C1 segment of cervical spinal cord (tissue), 14 donors: ENCODE measurements around the gene PPP1R14D.
A peak's percentile ranks its signal among the peaks of the same experiment; 100 is the strongest.

Experiments used
- DNase-seq, 14 donors: peaks; one replicate each; lab custom pipeline; 2025; lab: John Stamatoyannopoulos, UW

The PPP1R14D gene

DNA sequence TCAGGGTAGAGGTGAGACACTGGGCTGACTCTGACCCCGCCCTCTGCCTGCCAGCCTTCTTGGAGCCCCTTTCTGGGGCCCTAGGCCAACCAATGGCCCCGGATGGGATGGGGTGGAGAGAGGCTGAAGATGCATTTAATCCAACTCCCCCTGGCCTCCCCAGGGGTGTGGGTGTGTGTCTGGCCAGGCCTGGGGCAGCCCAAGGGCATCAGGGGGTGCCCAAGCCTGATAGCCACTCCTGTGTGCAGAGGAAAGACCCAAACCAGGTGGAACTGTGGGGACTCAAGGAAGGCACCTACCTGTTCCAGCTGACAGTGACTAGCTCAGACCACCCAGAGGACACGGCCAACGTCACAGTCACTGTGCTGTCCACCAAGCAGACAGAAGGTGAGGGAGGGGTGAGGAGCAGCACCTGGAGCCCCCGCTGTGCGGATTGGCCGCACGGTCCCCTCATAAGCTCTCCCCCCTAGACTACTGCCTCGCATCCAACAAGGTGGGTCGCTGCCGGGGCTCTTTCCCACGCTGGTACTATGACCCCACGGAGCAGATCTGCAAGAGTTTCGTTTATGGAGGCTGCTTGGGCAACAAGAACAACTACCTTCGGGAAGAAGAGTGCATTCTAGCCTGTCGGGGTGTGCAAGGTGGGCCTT lies 24.9 kb upstream of the PPP1R14D start:
- no peak for DNase-seq

DNA sequence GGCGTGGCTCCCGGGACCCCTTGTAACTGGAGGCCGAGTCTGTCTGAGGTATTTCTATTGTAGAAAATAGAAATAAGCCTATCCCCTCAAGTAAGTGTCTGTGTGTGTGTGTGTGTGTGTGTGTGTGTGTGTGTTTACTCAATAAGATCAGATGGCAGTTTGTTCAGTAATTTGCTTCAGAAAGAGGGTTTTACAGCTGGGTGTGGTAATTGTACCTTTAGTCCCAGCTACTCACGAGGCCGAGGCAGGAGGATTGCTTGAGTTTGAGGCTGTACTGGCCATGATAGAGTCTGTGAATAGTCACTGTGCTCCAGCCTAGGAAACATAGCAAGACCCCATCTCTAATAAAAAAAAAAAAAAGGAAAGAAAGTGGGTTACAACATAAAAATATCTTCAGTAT lies 24.0 kb upstream of the PPP1R14D start:
- no peak for DNase-seq

DNA sequence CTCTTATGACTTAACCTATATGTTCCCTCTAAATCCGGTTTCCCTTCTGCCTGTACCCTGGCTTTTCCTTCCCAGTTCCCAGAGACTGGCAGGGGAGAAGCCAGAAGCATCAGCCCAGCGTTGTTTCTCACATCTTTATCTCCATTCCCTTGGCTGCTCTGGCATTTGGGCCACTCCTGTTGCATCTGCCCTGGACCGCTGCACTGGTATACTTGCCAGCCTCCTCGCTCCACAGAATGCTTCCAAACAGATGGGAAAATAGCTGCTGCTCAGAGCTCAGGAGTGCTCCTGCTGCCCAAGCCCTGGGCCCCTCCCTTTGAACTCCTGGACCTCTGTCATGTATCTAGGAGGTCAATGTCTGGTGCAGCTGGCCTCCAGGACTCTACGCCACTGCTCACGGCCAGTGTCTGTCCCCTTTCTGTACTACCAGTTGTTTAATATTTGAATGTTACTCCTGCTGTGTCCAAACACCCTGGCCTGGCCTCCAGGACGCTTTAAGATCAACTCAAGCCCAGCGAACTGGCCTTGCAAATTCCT lies 22.1 kb upstream of the PPP1R14D start:
- DNase-seq, result no peak

DNA sequence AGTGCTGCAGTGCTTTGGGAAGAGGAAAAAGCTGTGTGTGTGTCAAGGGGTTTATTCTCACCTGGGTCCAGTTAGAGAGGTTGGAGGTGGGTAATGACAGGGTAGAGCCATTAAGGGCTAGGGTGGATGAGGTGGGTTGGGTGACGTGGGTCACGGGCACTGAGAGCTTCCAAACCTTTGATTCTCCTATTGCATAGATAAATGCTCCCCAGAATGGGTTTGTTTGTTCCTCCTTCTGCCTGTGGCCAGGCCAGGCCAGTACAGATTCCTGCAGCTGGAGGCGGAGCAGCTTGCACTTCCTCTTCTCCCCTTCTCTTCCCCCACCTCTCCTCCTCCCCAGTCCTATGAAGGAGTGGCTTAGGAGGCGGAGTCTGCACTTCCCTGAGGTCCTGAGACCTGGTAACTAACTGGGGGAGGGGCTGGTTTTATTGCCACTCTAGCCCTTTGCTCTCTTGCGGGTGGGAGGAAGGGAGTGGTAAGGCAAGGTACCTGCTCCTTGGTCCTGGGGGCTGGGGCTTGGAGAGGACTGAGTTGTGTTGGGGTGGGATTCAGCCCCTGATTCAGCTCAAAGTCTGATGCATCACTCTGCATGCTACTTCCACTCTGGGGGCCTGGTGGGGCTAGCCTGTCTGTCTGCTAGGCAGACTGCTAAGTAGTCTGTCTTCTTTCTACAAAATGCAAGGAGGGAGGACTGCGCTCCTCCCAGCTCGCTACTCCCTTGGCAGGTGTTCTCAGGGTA lies 18.9 kb upstream of the PPP1R14D start:
- peak in 8 of 14 donors; percentile 9 to 37 (median 14) for DNase-seq

DNA sequence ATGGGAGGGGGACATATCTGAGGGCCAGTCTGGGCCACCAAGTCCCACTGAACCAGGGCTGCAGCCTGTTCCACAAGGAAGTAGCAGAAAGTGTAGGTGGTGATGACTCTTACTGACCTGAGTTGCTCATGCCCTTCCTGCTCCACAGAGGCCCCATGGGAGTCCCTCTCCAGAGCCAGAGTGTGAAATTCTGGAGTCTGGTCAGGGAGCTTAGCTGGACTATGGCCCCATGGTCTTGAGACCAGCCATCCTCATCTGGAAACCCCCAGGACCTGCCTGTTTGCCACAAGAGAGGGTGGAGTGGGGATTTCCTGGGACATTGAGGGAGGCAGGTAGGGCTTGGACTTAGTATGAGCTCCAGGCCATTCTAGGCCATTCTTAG lies 18.3 kb upstream of the PPP1R14D start:
- DNase-seq, result no peak

DNA sequence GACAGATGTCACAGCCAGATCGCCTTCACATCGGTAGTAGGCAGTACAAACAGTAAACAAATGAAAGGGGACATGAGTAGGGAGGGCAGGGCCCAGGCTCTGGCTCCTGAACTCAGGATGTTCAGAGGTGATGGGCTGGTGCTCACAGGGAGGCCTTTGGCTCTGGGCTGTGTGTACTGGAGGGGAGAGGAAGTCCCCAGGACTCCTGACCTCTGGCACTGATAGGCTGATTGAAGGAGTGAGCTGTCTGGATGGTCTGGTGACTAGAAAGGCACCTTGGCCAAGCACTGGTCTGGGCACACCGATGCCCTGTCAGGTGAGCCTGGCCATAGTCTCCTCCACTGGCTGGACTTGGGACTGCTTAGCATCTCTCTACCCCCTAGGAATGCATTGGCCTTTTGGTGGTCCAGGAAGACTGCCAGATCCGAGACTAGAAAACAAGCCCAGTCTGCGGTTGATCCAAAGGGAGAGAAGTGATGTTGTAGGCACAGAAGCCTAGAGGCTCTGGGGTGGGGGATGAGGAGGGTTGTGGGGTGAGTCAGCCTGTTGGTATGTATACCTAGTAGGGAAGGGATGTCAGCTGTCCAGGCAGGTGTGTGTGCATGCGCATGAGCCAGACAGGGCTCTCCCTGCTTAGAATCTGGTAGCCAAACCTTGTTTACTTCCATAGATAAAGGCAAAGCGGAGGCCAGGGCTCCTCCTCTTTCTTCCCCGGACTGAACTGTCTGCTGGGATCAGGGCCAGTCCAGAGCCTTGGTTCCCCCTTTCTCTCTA lies 17.2 kb upstream of the PPP1R14D start:
- no peak for DNase-seq

DNA sequence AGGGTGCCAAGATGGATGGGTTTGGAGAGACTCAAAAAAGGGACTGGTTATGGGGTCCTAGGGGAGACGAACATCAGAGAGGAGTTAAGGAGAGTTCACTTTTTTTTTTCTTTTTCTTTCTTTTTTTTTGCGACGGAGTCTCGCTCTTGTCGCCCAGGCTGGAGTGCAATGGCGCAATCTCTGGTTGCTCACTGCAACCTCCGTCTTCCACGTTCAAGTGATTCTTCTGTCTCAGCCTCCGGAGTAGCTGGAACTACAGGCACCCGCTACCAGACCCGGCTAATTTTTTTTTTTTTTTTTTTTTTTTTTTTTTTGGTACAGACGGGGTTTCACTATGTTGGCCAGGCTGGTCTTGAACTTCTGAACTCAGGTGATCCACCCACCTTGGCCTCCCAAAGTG lies 16.5 kb upstream of the PPP1R14D start:
- DNase-seq, result no peak

DNA sequence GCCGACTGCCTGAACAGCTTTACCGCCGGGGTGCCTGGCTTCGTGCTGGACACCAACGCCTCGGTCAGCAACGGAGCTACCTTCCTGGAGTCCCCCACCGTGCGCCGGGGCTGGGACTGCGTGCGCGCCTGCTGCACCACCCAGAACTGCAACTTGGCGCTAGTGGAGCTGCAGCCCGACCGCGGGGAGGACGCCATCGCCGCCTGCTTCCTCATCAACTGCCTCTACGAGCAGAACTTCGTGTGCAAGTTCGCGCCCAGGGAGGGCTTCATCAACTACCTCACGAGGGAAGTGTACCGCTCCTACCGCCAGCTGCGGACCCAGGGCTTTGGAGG lies 16.2 kb upstream of the PPP1R14D start:
- no peak for DNase-seq

DNA sequence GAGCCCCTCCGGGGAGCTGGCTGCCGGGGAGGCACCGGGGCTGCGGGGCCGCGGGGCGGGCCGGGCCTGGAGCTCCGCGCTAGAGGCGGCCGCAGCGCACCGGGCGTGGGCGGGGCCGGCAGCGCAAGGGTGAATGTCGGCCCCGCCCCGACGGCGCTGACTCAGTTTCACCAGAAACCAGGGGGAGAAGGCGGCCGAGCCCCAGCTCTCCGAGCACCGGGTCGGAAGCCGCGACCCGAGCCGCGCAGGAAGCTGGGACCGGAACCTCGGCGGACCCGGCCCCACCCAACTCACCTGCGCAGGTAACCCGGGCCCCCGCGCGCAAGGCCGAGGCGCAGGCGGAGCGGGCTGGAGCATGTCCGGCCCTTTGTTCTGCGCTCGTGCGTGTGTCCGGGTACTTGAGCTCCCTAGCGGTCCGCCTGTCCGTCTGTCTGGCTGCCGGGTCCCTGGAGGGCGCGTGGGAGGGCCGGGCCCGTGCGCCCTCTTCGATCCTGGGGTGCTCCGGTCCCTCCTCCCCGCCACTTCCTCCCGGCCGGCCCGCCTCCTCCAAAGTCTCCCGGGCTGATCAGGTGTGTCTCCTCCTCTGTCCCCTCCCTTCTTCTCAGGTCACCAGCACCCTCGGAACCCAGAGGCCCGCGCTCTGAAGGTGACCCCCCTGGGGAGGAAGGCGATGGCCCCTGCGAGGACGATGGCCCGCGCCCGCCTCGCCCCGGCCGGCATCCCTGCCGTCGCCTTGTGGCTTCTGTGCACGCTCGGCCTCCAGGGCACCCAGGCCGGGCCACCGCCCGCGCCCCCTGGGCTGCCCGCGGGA lies 15.6 kb upstream of the PPP1R14D start, which contains the start of gene SPINT1:
TSS of gene SPINT1 (plus strand) at position 164 of the 811 bp plus-strand sequence. CDS start at position 671, 507 bp downstream.
- peak in 1 of 14 donors; percentile 29 for DNase-seq

DNA sequence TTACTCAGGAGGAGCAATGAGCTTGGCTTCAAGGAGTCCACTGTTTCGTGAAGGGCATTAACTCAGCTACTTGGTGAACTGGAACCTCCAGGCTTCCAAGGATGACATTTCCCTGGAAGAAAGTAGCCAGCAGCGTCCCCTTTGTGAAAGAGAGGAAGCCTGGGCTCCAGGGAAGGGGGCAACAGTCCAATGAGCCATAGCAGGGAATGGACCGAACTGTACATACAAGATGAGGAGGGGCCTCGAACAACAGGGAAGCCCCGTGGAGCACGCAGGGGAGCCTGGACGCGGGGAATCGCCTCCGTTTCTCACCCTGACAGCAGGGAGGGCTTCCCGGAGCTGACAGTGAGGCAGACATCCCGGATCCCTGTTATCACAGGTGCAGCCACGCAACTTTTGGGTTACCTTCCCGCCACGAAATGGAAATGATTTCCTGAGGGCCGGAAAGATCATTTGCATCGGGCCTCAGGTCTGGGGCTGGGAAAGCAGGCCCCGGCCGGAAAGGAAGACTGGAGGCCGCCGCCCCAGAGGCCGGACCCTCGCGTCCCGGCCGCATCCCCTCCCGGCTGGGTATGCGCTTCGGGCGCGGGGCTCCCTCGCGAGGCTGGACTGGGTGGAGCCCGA lies 14.9 kb upstream of the PPP1R14D start:
- DNase-seq, result no peak

DNA sequence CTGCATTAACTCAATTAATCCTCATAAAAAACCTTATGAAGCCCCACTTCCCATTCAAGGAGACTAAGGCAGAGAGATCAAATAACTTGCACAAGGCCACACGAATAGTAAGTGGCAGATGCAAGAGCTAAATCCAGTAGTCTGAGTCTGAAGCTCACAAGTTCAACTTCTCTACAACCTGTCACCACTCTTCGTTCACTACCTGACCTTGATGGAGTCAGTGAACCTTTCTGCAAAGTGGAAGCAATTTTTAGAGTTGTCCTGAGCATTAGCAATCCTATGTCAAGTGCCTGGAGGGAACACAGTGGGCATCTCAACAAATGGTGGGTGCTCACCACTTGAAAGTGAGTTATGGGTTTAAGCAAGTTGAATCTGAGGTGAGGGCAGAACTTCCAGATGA lies 13.2 kb upstream of the PPP1R14D start:
- DNase-seq, result no peak

DNA sequence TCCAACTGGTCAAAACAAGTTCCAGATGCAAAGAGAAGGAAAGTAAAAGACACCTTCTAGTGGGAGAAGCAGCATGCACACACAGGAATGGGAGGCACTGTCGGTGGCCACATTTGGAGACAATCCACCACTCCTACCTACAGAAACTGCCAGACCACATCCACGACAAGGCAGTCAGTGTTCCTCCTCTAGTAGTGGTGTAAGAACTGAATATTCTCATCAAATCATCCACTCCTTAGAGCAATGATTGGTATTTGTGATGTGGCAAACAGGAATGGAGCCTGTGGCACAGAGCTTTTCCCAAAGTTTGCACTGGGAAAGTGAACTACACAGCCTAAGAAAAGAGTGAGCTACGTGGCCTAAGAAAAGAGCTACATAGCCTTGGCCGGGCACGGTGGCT lies 10.2 kb upstream of the PPP1R14D start:
- no peak for DNase-seq

DNA sequence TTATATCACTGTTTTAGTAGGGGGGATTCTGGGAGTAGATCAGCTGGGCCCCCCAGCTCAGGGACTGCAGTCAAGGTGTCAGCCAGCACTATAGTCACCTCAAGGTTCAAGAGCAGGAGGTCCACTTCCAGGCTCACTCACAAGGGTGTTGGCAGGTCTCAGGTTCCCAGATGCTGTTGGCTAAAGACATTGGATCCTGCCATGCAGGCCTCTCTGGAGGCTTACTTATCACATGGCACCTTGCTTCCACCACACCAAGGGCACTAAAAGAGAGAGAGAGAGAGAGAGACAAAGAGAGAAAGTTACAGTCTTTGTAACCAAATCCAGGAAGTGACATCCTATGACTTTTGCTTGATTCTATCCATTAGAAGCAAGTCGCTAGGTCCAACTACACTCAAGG lies 7.5 kb upstream of the PPP1R14D start:
- DNase-seq, result no peak

DNA sequence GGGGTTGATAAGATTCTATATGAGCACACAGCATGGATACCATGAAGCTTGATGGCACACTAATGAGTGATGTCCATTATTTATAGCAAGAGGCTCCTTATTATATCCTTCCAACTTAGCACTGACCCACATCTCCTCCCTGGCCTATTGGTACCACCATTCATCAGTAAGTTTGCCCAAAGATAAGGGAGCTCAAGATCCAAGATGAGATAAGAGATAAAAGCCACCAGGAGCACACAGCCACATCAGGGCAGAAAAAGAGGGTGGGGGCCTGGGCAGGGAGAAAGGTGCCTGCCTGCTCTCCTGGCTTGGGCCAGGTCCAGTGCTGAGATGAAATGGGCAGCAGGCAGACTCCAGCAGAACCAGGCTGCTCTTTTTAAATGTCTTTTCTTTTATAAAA lies 4.4 kb upstream of the PPP1R14D start:
- no peak for DNase-seq

DNA sequence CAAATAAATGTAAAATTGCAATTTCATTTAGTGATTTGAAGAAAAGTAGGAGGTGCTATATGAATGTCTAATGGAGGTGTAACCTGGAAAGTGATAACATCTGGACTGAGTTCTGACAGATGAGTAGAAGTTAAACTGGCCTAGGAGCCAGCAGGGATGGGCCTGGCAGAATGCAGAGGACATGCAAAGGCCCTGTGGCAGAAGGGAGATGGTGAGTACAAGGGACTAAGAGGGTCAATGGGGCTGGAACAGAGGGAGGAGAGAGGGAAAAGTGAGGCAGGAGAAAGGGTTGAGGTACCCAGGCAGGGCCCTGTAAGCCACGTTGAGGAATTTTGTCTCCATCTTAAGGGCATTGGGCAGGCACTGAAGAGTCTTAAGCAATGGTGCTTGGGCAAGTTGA lies 3.4 kb upstream of the PPP1R14D start:
- no peak for DNase-seq

DNA sequence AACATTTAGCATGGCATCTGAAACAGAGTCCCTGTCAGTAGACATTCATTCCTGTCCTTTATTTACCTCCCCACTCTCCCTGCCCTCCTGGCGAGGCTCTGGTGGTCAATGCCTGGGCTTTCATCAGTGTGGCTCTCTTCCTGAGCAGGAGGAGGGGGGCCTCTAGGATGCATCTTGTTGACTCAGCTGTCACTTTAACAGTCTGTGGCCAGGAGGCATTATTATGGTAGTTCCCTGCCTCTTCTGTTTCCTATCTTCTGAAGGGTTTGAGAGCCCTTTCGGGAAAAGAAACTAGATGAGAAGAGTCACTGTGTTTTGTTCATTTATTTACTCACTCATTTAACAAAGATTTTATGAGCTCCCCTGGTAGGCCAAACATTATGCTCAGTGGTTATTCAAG lies 2.4 kb upstream of the PPP1R14D start:
- DNase-seq, result no peak

DNA sequence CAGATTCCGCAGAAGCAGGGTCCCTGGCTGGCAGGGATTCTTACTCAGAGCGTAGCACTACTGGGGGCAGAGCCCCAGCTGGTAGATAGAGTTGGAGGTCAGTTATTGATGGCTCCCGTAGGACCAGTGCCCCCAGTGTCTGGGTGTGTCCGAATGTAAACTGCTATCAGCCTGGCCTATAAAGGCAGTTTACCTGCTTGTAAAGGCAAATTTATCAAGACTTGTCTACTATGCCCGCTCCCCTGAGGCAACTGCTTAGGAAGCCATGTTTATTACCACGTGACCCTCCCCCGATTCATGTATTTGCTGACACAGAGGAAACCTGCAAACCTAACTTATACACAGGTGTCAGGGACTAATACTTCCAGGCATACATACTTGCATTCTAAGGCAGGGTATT lies 607 bp upstream of the PPP1R14D start:
- no peak for DNase-seq

DNA sequence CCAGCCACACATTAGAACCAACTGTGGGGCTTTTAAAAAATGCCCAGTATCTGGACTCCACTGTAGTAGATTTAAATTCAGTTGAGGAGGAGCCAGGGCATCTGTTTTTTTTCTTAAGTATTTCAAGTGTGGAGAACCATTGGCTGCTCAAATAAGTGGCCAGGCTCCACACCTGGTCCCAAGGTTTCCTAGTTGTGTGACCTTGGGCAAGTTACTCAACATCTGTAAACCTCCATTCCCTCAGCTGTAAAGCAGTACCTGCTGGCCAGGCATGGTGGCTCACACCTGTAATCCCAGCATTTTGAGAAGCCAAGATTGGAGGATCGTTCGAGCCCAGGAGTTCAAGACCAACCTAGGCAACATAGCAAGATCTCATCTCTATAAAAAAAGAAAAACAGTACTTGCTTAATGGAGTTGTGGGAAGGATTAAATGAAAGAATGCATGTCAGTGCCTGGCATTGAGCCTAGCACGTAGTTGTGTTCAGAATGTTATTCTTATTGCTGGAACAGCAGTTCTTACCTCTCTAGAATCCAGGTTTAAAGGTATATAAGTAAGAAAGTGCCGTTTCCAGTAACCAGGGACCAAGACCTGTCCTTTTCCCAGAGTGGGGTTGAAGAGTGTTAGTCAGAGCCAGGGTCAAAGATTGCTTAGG lies 2.0 kb downstream of the PPP1R14D start:
- DNase-seq, result no peak

DNA sequence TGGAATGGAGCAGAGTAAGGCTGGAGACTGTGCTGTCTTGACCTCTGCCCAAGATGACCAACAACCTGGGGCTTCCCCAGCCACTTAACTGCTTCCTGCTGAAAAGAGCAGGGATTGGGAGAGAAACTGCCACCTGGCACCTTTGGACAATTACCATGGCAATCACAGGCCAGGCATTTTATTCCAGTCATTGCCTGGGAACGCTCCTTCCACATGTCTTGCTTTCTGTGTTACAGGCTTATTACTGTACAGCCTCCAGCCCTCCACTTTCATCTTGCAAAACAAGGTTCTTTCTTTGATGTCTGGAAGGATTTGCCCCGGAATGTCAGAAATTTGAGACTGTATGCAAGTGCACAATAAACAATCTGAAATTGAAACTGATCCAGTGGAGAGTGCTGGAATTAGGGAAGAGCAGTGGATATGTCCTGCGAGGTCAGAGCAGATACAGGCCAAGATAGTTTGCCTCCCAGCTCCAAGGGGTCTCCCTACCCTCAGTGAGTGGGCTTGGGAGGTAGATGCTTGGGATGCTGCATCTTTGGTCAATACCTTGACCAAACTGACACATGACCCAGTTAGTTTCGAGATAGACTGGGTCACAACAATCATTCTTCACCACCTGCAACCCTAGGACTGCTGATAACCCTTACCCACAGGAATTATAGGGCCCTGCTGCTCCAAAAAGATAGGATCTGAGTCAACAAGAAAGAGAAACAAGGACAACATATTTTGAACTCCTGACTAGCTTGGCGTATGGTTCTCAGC lies 2.7 kb downstream of the PPP1R14D start:
- DNase-seq, result no peak
